ENCODE data around the gene RFTN1.
"Not testable (repeated sequence)": the region's sequence is repeated elsewhere in the genome, so short reads cannot be mapped to it uniquely, and the experiment has no call there.

RFTN1 gene

DNA sequence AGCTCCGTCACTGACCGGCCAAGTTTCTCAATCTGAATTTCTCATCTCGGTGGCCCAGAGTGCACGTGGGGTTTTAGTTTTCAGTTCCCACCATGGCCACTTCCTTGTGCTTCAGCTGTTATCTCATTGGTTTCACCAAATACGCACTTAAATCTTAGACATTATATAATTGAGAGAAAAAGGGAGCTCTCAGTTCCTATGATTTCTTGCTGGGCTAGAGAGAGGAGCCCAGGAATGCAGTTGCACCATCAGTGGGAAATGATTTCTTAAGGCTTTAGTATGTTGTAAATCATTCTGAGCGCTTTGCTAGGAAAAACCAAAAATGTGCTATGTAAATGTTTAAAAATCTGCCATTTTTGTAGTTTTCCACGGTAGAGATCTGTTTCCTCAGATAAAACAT lies 195.3 kb downstream of the RFTN1 start:
- no peak for DNase-seq

GRCh38 chr3:16317561-16317945 lies 195.9 kb downstream of the RFTN1 start:
- DNase-seq: no peak

GRCh38 chr3:16316847-16317560 lies 196.5 kb downstream of the RFTN1 start:
- DNase-seq: no peak

DNA sequence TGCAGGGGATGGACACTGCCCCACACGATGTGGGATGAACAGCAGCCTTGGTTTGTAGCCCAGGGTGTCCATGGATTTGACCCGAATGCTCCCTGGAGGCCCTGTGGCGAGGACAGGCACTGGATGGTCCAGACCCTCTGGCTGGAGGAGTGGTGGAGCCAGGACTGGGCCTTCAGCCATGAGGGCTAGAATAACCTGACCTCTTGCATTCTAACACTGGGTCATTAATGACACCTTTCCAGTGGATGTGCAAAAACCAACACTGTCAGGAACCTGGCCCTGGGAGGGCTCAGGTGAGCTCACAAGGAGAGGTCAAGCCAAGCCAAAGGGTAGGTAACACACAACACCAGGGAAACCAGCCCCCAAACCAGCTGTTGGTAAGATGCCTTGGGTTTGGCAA lies 197.1 kb downstream of the RFTN1 start:
- no peak for DNase-seq

- no peak for DNase-seq
Measured at GRCh38 chr3:16315623-16316022, 197.9 kb downstream of the RFTN1 start.

- no peak for DNase-seq
Measured at GRCh38 chr3:16313886-16314645, 199.4 kb downstream of the RFTN1 start.

- no peak for DNase-seq
Measured at GRCh38 chr3:16311960-16312451, 201.5 kb downstream of the RFTN1 start.

DNA sequence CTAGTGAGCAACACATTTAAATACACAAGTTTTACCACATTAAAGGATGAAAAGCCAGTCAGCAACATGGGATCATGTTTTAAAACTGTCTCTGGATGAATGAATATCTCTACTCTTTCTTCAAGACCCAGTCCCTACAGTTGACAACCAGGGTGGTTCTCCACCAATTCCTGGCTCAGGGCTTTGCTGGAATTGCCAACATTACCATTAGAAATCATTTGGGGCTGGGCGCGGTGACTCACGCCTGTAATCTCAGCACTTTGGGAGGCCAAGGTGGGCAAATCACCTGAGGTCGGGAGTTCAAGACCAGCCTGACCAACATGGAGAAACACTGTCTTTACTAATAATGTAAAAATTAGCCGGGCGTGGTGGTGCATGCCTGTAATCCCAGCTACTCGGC lies 203.0 kb downstream of the RFTN1 start:
- DNase-seq: not testable (repeated sequence)

GRCh38 chr3:16309558-16309957 lies 203.9 kb downstream of the RFTN1 start:
- no peak for DNase-seq

- no peak for DNase-seq
Measured at GRCh38 chr3:16308727-16309126, 204.8 kb downstream of the RFTN1 start.

GRCh38 chr3:16307832-16308531 lies 205.5 kb downstream of the RFTN1 start:
- no peak for DNase-seq

- DNase-seq: no peak
Measured at GRCh38 chr3:16305111-16305541, 208.4 kb downstream of the RFTN1 start.

- DNase-seq: no peak
Measured at GRCh38 chr3:16304061-16305010, 209.2 kb downstream of the RFTN1 start.

DNA sequence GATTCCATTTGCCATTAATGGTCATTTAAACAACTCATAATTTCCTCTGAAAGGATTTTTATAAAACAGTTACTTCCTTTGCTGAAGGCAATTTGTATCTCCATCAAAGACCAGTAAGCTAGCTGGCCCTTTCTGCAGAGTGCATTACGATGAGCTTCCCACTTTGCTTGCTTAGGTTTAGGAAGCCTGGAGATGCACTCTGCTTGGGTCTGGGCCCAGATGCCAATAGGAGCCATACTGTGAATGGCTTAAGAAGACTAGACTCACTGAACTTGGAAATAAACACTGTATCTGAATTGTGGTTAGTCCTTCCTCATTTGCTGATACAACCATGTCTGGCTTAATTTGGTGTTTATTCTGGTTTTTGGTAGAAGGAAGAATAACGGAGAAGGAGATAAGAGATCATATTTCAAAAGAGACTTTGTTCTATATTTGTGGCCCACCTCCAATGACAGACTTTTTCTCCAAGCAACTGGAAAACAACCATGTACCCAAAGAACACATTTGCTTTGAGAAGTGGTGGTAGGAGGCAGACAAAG lies 210.4 kb downstream of the RFTN1 start:
- DNase-seq: no peak

DNA sequence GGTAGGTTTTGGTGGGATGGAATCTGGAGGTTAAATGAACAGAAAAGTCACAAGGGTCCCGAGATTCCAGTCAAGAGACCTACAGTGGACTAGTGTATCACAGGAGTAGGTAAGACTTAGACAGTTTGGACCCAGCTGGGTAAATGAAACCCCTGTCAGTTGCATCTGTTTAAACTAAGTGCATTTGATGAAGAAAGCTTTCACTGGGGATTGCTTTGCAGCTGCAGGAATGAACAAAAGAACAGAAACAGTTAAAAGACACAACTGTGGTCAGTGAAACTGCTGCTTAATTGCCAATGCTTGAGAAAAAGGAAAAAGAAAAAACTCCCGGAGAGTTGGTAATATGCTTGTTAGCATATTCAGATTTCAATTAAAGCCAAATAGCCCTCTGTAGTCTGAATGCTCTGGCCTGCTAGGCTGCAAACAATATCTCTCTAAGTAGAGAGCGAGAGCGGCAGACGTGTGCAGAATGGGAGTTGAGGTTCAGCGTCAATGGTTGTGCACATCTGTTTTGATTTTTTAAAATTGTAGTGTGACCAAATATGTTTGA lies 211.3 kb downstream of the RFTN1 start:
- DNase-seq: no peak

DNA sequence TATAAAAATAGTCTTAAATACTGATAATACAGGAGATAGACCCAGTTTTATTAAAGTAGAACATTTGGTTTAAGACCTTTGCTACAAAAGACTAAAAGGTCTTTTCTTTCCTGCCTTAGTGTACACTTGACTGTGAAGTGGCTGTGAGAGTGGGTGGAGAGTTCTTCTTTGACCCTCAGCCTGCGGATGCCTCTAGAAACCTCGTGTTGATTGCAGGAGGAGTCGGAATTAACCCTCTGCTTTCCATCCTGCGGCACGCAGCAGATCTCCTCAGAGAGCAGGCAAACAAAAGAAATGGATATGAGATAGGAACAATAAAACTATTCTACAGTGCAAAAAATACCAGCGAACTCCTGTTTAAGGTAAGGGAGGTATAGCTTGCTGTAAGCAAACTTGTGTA lies 212.0 kb downstream of the RFTN1 start:
- no peak for DNase-seq

- no peak for DNase-seq
Measured at GRCh38 chr3:16300881-16301359, 212.6 kb downstream of the RFTN1 start.

- no peak for DNase-seq
Measured at GRCh38 chr3:16300307-16300706, 213.2 kb downstream of the RFTN1 start.

- no peak for DNase-seq
Measured at GRCh38 chr3:16299746-16300145, 213.8 kb downstream of the RFTN1 start.

GRCh38 chr3:16298891-16299290 lies 214.6 kb downstream of the RFTN1 start:
- no peak for DNase-seq

DNA sequence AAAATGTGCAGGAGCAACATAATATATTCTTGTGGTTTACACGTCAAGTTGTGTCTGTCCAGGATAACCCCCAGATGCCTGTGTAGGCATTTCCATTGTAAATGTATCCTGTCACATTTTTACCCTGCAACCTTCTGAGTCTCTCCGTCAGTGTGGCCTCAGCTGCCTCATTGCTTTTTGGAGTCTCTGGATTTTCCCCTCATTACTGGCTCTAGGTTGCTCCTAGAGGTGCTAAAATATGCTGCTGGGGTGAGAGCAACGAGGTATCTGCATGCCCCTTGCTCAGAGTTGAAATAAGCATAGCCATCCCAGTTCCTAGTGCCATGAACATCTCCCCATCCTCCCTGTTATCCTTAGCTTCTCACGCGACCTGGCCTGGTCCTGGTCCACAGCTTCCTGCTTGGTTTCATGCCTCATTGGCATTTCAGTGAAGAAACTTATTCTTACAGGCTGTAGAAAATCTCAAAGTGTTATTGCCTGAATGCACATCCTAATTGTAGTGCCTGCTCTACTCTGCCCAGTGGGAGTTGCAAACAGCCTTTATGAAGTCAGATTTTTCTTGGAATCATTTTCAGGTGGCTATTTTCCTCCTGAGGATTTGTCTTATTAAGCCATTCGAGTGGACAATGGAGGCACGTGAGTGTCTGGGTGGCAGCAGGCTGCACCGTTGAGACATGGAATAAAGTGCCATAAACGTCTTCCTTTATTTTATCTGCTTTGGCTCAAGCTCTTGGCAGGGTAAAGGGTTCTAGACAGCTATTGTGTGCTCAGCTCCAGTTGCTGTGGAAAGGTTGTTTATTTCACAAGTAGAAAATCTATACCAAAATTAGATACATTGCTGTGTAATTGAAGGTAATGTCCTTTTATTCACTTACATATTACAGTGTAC lies 215.3 kb downstream of the RFTN1 start:
- DNase-seq: no peak
